Measurements from ENCODE around the gene APOLD1.
"Not testable (repeated sequence)": the region's sequence is repeated elsewhere in the genome, so short reads cannot be mapped to it uniquely, and the experiment has no call there.

The APOLD1 gene

DNA sequence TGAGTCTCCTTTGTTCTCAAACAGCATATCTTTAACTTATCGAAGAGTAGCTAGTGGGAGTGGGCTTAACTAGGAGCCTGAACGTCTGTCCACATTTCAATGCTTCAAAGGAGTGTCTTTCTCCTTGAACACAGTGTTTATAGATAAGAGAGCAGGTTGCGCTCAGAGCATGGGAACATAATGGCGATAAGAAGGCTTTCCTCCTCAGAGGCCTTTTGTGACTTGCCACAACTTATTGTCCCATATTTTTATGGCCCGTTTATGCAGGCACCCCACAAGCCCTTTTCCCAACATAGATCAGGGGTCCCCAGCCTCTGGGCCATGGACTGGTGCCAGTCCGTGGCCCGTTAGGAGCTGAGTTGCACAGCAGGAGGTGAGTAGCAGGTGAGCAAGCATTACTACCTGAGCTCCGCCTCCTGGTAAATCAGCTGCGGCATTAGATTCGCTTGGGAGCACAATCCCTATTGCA lies 25.1 kb downstream of the APOLD1 start:
- DNase-seq = no peak

DNA sequence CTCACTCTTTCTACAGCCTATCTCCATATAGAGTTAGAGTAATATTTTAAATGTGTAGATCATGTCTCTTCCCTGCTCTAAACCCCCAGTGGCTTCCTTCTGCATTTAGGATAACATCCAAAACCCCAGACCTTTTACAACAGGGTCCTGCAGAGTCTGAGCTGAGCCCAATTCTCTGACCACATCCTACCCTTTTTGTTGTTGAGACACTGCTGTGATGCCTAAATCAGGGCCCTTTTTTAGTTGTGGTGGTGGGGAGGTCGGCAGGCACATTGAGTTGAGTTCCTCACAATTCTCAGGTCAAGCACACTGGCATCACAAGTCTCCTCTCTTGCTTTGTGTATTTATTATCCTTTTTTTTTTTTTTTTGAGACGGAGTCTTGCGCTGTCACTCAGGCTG lies 25.9 kb downstream of the APOLD1 start:
- no peak for DNase-seq

DNA sequence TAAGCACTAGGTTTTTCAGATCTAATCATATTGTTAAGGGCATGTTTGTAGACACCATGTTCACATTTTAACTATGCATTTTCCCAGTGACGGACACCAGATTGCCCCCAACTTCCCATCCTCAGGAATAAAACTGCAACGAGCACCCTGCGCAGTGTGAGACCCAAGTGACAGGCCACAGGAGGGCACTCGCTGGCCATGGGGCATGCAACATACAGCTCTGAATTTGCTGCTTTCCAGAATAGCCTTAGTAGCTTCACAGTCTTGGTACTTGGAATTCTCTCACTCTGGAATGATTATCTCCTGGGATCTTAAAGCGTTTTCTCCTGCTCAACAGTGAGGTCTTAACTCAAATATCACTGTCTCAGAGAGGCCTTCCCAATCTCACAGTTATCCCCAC lies 26.7 kb downstream of the APOLD1 start:
- no peak for DNase-seq

DNA sequence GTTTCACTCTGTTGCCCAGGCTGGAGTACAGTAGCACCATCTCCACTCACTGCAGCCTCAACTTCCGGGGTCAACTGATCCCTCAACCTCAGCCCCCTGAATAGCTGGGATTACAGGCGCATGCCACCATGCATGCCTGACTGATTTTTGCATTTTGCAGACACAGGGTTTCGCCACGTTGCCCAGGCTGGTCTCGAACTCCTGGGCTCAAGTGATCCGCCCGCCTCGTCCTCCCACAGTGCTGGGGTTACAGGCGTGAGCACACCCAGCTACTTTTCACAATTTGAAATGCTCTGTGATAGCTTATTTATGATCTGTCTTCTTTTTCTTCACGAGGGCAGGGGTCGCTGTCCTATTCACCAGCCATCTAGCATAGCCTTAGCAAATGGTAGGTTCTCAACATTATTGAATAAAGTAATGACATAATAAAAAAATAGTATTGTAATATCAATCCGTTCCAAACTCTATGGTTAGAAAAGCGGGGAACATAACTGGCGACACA lies 27.2 kb downstream of the APOLD1 start:
- no peak for DNase-seq

DNA sequence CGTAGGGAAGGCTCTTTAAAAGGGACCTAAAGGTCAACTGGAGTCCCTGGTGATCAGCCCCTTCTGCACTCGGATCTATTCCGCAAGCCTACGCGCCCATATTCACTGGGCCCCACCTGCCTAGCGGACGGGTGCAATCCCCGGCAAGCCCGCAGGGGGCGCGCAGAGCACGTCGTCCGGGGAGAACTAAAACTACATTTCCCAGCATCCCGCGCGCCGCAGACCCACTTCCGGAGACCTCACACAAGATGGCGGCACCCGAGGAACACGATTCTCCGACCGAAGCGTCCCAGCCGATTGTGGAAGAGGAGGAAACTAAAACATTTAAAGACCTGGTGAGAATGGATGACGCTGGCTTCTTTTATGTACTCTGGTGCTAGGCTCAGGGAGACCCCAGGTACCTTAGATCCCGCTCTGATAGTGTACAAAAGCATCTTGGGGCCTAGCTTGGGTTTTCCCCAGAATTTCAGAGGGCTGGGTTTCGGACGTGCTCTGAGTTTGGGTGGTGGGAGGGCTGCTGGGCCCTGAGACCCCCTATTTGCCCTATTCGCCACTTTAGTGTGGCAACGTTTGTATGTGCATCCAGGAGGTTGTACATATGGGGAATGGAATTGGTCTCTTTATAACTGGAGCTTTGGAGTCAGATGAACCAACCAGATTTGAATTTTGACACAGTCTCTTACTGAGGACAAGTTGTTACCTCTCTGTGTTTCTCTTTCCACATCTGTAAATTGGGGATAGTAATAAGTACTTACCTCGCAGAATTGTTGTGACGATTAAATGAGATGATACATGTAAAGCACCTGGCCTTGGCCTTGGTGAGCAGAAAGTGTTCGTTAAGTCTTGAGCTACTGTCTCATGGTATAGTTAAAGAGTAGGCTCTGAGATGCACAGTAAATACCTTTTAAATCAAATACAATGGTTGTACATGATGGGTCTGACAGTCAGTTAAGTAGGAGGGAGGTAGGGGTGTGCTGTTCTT lies 28.0 kb downstream of the APOLD1 start, which contains the start of gene DDX47:
DDX47 (plus strand) TSS at position 227 of the 982 bp plus-strand sequence; CDS start at position 249, 22 bp downstream.
- peak; percentile 88 to 92 for DNase-seq

DNA sequence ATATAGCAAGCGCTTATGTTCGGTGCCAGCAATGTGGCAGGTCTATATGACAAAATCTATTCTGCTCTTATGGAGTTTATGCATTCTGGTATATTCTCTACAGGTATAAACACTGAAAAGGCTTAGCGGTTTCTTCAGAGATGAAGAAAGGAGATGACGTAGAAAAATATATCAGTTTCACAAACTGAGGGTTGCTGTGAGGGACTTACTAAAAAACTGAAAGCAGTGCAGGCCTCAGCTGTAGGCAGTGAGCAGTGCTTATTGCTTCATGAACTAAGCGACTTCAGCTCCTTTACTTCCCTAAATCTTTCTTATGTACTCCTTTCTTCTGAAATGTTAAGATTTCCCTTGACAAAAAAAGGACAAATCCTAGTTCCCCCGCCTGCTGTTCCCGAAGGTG lies 32.2 kb downstream of the APOLD1 start:
- DNase-seq = no peak

DNA sequence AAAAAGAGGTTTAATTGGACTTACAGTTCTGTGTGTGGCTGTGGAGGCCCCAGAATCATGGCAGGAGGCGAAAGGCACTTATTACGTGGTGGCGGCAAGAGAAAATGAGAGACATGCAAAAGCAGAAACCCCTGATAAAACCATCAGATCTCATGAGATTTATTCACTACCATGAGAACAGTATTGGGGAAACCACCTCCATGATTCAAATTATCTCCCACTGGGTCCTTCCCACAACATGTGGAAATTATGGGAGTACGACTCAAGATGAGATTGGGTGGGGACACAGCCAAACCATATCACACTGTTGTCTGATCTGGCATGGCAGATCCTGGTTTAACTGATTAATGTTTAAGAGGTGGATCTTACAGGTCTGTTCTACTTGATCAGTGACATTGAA lies 33.2 kb downstream of the APOLD1 start:
- DNase-seq = no peak

DNA sequence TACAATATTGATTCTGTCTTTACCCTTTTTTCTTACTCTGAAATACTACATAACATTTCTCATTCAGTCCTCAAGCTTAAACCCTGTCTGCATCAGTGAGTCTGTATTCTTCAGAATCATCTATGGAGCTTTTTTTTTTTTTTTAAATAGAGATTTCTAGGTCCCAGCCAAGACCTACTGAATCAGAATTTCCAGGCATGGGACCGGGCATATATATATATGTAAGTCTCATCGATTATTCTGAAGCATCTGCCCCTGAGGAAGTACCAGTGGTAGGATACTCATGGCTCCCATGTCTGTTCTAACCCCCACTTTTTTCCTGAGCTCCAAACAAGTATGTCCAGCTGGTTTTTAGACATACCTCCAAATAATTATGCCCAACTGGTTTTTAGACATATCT lies 33.8 kb downstream of the APOLD1 start:
- no peak for DNase-seq

DNA sequence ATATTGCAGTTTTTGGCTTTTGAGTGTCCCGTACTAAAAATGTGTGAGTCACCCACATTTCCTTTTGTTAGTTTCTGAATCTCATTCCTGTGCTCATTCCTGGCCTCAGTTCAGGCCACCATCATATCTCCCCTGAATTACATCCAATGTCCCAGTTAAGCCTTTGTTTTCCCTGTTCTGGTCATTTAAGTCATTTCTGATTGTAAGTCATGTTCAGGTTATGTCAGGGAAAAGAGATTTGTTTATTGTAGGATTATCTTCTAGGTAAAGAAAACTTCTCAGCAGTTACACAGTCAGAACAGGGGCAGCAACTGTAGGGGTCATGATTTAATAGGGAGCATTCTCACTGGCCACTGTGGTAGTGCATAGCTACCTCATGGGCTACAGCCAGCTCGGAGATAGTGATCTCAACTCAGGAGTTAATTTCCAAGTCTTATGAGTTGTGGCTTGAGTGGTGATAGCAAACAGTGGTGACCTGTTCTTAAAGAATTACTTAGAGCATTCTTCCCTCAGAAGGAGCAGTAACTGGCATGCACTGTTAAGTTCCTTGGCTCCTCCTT lies 34.4 kb downstream of the APOLD1 start:
- no peak for DNase-seq

DNA sequence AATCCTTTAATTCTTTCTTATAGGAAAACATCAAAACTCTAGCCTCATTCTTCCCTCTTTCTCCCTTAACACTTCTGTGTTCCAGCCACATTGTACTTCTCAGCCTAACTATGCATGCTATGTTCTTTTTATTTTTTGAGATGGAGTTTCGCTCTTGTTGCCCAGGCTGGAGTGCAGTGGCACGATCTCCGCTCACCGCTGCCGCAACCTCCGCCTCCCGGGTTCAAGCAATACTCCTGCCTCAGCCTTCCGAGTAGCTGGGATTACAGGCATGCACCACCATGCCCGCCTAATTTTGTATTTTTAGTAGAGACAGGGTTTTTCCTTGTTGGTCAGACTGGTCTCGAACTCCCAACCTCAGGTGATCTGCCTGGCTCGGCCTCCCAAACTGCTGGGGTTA lies 34.9 kb downstream of the APOLD1 start:
- not testable (repeated sequence) for DNase-seq

DNA sequence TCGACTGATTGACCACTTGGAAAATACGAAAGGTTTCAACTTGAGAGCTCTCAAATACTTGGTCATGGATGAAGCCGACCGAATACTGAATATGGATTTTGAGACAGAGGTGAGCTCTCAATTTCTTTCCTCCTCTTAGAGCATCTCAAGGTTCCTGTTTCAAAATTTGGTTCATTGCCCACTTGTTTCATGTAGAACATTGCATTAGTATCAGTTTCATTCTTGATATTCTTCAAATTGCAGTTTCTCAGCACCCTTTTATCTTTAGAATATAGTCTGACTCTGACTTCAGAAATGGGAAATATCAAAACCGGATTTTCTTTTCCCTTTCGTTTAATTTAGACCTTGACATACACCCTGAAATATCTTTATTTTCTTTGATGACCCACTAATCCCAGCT lies 36.5 kb downstream of the APOLD1 start:
- DNase-seq = no peak

DNA sequence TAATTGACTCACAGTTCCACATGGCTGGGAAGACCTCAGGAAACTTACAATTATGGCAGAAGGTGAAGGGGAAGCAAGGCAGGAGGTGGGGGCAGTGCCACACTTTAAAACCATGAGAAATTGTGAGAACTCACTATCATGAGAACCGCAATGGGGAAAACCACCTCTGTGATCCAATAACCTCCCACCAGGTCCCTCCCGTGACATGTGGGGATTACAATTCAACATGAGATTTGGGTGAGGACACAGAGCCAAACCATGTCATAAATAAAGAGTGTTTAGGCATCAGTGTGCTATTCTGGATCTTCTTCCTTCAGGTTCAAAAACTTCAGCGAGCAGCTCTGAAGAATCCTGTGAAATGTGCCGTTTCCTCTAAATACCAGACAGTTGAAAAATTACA lies 37.4 kb downstream of the APOLD1 start:
- no peak for DNase-seq

DNA sequence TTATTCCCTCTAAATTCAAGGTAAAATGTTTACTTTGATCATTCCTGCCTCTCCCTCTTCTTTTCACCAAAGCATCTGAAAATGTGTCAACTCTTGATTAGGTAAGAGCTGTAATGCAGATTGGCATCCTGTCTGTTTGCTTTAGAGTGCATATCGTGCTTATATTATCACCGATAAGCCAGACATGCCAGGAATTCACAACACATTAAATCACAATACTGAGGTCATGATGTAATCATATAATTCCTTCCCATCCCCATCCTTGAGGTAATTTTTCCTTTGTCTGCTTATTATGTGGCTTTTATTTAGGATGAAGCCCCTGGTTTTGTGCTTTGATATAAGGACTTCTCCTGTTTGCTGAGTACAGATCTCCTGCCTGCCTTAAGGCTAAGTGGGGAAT lies 37.8 kb downstream of the APOLD1 start:
- DNase-seq = no peak

DNA sequence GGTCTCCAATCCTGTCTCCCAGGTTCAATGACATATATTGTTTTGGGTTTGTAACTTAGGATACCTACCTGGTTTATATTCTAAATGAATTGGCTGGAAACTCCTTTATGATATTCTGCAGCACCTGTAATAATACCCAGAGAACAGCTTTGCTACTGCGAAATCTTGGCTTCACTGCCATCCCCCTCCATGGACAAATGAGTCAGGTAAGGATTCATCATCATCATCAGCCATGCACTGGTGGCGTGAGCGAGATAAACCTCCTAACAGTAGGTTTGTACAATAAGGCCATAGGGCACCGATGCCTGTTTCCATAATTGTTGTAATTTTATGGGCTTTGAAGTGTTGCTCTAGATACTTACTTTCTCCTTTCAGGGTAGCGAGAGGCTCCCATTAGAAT lies 38.4 kb downstream of the APOLD1 start:
- no peak for DNase-seq

DNA sequence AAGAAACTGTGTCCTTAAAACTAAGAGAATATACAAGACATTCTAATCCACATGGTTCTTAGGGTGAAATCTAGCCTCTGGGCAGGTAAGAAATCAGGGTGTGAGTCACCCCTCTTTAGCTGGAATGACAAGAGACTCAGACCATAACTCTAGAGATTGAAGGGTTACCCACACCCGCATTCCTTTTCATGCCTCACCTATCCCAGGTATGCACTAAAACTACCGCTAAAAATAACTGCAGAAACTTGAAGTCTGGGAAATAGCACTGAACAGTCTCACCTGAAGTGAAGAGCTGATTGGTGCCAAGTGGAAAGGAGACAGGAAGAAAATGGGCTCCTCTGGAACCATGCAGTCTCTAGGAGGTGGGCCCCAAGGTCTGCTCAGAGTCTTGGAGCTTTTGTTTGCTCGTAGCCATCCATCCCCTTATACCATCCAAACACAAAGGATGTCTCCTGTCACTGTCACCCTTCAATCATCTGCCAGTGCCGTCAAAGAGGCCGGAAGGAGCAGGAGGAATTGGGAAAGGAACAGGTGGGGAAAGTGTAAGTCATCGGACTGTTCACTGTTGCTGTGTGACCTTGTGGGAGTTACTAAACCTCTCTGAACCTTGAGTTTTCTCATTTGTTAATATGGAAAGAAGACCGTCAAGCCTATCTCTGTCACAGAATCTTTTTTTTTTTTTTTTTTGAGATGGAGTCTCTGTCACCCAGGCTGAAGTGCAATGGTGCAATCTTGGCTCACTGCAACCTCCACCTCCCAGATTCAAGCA lies 50.1 kb downstream of the APOLD1 start:
- DNase-seq = no peak

DNA sequence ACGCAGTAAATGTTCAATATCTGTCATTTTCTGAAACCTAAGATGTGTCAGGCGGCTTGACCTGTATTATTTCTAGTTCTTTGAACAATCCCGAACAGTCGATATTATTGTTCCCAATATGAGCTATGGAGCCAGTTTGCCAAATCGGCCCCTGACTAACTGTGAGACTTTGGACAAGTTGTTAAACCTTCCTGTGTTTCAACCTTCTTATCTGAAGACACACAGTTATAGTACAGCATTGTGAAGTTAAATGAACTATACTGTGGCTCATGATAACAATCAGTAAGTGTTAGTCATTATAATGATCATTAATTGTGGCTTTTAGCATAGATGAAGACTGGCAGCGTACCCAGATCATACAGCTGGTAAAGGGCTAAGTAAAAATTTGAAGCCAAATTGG lies 51.1 kb downstream of the APOLD1 start:
- no peak for DNase-seq

DNA sequence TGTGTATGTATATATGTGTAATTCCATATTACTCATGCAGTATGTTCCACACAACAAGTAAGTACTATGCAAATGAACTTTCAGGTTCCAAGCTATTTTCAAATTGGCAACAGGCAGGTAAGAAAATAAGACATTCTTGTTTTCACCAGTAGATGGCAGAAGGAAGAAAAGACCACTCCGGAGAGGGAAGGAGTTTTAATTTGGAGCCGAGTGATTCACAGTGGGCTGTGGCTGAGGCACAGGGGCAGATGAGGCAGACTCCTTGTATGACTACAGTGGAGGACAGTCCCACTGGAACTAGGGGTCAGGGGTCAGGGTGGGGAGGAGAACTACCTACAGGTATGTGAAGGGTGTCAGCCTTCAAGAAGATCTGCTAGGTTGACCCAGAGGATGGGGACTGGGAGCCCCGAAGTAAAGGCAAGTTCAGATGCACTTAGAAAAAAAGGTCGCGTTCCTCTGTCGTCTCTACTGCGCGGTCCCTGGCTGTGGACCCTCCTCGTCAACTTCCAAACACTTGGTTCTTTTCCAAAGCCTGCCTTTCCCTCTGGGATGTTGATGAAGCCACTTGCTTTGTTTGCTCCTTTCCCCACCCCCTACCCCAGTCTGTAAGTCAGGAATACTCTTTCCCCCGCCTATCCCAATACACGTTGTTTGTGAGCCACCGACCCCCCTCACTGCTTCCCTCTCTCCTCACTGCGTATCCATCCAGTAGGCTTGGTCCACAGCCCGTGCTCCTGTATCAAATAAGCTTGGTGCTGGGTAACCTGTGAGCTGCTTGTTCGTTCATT lies 51.8 kb downstream of the APOLD1 start:
- peak; percentile 36 to 51 for DNase-seq

DNA sequence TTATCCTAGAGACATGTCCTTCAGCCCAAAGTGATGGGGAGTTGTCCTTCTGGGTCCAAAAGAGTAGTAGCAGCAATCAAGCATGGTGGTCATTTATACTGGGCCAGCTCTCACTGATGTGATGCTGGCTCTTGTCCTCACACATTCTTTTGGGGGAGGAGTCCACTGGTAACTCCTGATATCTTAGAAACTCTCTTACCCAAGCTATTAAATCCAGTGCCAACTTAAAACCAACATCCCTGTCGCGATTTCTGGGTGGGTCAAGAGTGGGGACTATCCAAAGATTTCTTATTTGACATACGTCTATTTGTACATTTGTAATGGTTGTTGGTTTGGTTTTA lies 52.3 kb downstream of the APOLD1 start:
- DNase-seq = no peak

DNA sequence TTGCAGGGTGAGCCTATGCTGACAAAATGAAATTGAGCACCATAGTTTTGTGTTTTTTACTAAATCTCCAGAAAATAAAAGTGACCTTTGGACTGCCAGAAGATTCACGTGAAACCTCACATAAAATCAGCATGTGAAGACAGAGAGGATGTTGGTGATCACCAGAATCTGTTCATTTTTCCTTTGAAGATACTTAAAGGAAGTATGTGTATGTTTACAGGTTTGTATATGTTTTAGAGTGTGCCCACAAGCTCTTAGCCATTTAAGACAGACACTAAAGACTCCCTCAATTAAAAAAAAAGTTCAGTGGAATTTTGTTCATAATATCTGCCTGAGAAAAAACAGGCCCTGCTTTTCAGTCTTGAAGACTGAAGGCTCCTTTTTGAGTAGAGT lies 53.5 kb downstream of the APOLD1 start:
- DNase-seq = no peak

DNA sequence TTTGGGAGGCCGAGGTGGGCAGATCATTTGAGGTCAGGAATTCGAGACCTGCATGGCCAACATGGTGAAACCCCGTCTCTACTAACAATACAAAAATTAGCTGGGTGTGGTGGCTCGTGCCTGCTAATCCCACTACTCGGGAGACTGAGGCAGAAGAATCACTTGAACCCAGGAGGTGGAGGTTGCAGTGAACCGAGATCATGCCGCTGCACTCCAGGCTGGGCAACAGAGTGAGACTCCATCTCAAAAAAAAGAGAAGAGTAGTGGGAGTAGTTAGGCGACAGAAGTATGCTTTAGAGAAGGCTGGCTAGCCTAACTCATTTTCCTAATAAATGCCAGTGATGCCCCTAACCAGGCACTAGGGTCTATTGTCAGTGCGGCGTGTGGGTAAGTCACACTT lies 54.0 kb downstream of the APOLD1 start:
- not testable (repeated sequence) for DNase-seq

DNA sequence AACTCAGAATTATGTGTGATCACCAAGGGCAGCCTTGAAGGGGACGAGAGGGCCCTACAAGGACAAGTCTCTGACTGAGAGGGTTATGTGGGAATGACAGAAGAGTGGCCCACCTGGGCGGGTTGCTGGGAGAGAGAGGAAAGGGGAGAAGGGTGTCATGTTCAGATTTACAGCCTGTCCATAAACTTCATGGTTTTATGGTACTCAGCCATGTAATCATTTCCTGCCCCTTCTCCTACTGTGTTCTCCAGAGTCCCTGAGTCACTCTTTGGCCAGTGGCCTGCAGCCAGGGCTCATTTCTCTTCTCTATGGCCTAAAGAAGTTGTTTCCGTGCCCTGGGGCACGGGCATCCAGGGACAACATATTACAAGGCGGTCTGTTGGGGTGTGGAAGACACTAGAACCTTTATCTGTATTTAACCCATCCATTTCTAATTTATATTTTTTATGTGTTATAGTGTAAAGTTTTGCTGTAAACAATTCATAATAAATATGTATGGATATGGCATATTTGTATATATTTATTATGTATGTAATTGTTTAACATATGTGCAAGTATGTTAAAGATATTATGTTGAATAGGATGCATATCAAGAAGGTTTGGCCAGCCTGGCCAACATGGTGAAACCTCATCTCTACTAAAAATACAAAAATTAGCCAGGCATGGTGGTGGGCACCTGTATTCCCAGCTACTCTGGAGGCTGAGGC lies 54.6 kb downstream of the APOLD1 start:
- no peak for DNase-seq

DNA sequence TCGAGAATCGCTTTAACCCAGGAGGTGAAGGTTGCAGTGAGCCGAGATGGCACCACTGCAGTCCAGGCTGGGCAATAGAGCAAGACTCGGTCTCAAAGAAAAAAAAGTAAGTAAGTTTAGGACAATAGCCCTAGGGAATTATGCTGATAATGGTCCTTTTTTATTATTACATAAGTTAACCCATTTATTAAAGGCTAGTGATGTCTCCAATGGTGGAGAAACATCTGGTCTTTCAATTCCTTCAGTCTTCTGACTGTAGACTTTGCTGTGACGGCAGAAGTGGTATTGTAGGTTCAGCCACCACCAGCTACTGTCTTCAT lies 55.1 kb downstream of the APOLD1 start:
- no peak for DNase-seq
